Stomach (tissue), 4 donors: ENCODE measurements around the gene ZNF2.
A peak's percentile ranks its signal among the peaks of the same experiment; 100 is the strongest.

Experiments
- CTCF ChIP-seq, 7 experiments: fragments of 450-650 bp in 4 of 7; fragments of 200-600 bp in 3 of 7; sonication (generic) in 3 of 7; IDR thresholded peaks; one replicate each; pipeline ENCODE4 v1.5.1; 2016 to 2019; ENCODE audit warnings: antibody characterized with exemption in 7 of 7, control low read depth in 2 of 7, mild to moderate bottlenecking in 1 of 7
- EP300 ChIP-seq: sonication (generic); formaldehyde crosslinking; IDR thresholded peaks from one replicate; pipeline ENCODE4 v1.6.1; 2017; ENCODE audit warnings: antibody characterized with exemption
- POLR2A ChIP-seq, 4 donors: fragments of 450-650 bp; IDR thresholded peaks; one replicate each; pipeline ENCODE4 v1.6.1; 2016; ENCODE audit warnings: antibody characterized with exemption in 4 of 4, control low read depth in 2 of 4, mild to moderate bottlenecking in 1 of 4, moderate library complexity in 1 of 4

- TF ChIP-seq CTCF (IDR thresholded peaks at IDR 0.05) (no peak), EP300 (no peak), POLR2A (IDR thresholded peaks at IDR 0.05) (peak in 2 of 4 donors; percentile 40 to 71)
Observed at GRCh38 chr2:95165371-95166064, at the start of gene ZNF2.
